ENCODE results near the gene STAT6. TPM values are rescaled to one million over a fixed set of nuclear protein-coding genes. Genes with fewer than 3 reads are reported as not detected.

Gene STAT6
- total RNA-seq, 6 donors from 2014 or later: 123 to 605 (median 251) TPM

GRCh38 chr12:57096748-57097553 is 14.2 kb downstream of the STAT6 start:
- H3K27me3 ChIP-seq: no peaks in the 10 kb centered on the region
- TF ChIP-seq CTCF (IDR thresholded peaks at IDR 0.05) (no peak), POLR2AphosphoS5 (IDR thresholded peaks at IDR 0.05) (no peak), POLR2A (IDR thresholded peaks at IDR 0.05) (no peak), EP300 (IDR thresholded peaks at IDR 0.05) (no peak)
- 83 to 92% methylated on average over 6 to 8 of the region's 8 CpGs for WGBS, 2 donors
- H3K36me3 ChIP-seq: peaks cover 23 to 92% (median 72%) of the 10 kb centered on the region in 4 donors
- H3K9me3 ChIP-seq: no peaks in the 10 kb centered on the region
- H3K27ac ChIP-seq: peak overlapping the region in 2 of 4 donors; percentile 10 to 97
- DNase-seq (no peak), ATAC-seq (ENCODE audit: low FRiP score in 2 of 2) (no peak)
- H3K4me1 ChIP-seq: peaks cover 21 to 36% (median 26%) of the 10 kb centered on the region in 4 donors
- no peak overlapping the region for H3K4me3 ChIP-seq

- WGBS, 2 donors: 80 to 87% methylated on average over 6 of the region's 6 CpGs
- H3K4me1 ChIP-seq: peaks cover 28 to 44% (median 34%) of the 10 kb centered on the region in 4 donors
- H3K9me3 ChIP-seq: no peaks in the 10 kb centered on the region
- peak overlapping the region in 2 of 4 donors; percentile 34 to 97 for H3K27ac ChIP-seq
- H3K36me3 ChIP-seq: peaks cover 26 to 92% (median 77%) of the 10 kb centered on the region in 4 donors
- H3K27me3 ChIP-seq: no peaks in the 10 kb centered on the region
- TF ChIP-seq EP300 (IDR thresholded peaks at IDR 0.05): no peak
- TF ChIP-seq POLR2AphosphoS5 (IDR thresholded peaks at IDR 0.05): no peak
- TF ChIP-seq CTCF (IDR thresholded peaks at IDR 0.05): no peak
- TF ChIP-seq POLR2A (IDR thresholded peaks at IDR 0.05): no peak
- no peak overlapping the region for H3K4me3 ChIP-seq
- no peak for ATAC-seq (ENCODE audit: low FRiP score in 2 of 2)
- DNase-seq: no peak
Observed at GRCh38 chr12:57096099-57096572, 15.0 kb downstream of the STAT6 start.

- DNase-seq (no peak), ATAC-seq (ENCODE audit: low FRiP score in 2 of 2) (no peak)
- H3K4me1 ChIP-seq: peaks cover 35 to 51% (median 41%) of the 10 kb centered on the region in 4 donors
- TF ChIP-seq CTCF (IDR thresholded peaks at IDR 0.05): no peak
- no peak for TF ChIP-seq POLR2AphosphoS5 (IDR thresholded peaks at IDR 0.05)
- TF ChIP-seq POLR2A (IDR thresholded peaks at IDR 0.05): no peak
- no peak for TF ChIP-seq EP300 (IDR thresholded peaks at IDR 0.05)
- peak overlapping the region in 1 of 4 donors; percentile 97 for H3K27ac ChIP-seq
- WGBS, 2 donors: 91 to 93% methylated on average over 3 of the region's 3 CpGs
- H3K9me3 ChIP-seq: no peaks in the 10 kb centered on the region
- no peak overlapping the region for H3K4me3 ChIP-seq
- H3K36me3 ChIP-seq: peaks cover 26 to 92% (median 78%) of the 10 kb centered on the region in 4 donors
- no peaks in the 10 kb centered on the region for H3K27me3 ChIP-seq
Observed at GRCh38 chr12:57095440-57095839, 15.7 kb downstream of the STAT6 start.

GRCh38 chr12:57094208-57095160 is 16.7 kb downstream of the STAT6 start:
- ATAC-seq (ENCODE audit: low FRiP score in 2 of 2): no peak
- Histone ChIP-seq H3K4me3 (no peak overlapping the region), H3K27ac (peak overlapping the region; percentile 46 to 97 (median 74)), H3K27me3 (no peaks in the 10 kb centered on the region), H3K4me1 (peaks cover 38 to 55% (median 46%) of the 10 kb centered on the region in 4 donors), H3K9me3 (no peaks in the 10 kb centered on the region), H3K36me3 (peaks cover 26 to 82% (median 70%) of the 10 kb centered on the region in 4 donors)
- no peak for TF ChIP-seq CTCF (IDR thresholded peaks at IDR 0.05)
- no peak for TF ChIP-seq POLR2A (IDR thresholded peaks at IDR 0.05)
- TF ChIP-seq POLR2AphosphoS5 (IDR thresholded peaks at IDR 0.05): no peak
- no peak for TF ChIP-seq EP300 (IDR thresholded peaks at IDR 0.05)
- peak in 1 of 2 donors; percentile 61 for DNase-seq
- 62 to 63% methylated on average over 15 of the region's 15 CpGs for WGBS, 2 donors
